HG03025 (cell line): ENCODE measurements around the gene ATXN7L3.

ENCODE experiments used
- ATAC-seq: cut with Tn5 transposase; IDR thresholded peaks from one replicate; pipeline ENCODE4 v1.9.1; 2021; ENCODE audit warnings: mild to moderate bottlenecking, moderate library complexity; ENCODE audit not compliant: unreplicated experiment, low FRiP score

The ATXN7L3 gene

DNA sequence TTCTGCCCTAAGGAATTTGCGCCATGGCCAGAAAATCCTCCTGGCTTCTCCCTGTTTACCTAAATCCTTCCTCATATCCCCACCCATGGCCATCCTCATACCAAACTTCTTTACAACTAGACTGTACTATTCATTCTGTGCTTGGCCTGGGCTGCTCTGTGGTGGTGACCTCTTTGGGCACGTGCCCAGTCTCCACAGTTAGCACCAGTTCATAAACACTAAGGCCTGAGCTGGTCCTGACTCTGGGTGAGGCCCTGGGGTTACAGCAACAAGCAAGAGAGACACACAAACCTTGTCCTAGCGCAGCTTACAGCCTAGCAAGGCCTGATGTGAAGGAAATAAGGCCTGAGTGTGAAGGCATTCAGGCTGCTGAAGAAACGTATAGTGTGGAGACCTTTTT is 3.1 kb upstream of the ATXN7L3 start:
- ATAC-seq = no peak

GRCh38 chr17:44200478-44201155 is 933 bp upstream of the ATXN7L3 start:
- ATAC-seq = peak; percentile 2

- peak; percentile 18 for ATAC-seq
Observed at GRCh38 chr17:44198721-44199552, 747 bp downstream of the ATXN7L3 start.

- ATAC-seq = no peak
Observed at GRCh38 chr17:44197980-44198720, 1.5 kb downstream of the ATXN7L3 start.

GRCh38 chr17:44197107-44197506 is 2.6 kb downstream of the ATXN7L3 start:
- ATAC-seq = no peak

DNA sequence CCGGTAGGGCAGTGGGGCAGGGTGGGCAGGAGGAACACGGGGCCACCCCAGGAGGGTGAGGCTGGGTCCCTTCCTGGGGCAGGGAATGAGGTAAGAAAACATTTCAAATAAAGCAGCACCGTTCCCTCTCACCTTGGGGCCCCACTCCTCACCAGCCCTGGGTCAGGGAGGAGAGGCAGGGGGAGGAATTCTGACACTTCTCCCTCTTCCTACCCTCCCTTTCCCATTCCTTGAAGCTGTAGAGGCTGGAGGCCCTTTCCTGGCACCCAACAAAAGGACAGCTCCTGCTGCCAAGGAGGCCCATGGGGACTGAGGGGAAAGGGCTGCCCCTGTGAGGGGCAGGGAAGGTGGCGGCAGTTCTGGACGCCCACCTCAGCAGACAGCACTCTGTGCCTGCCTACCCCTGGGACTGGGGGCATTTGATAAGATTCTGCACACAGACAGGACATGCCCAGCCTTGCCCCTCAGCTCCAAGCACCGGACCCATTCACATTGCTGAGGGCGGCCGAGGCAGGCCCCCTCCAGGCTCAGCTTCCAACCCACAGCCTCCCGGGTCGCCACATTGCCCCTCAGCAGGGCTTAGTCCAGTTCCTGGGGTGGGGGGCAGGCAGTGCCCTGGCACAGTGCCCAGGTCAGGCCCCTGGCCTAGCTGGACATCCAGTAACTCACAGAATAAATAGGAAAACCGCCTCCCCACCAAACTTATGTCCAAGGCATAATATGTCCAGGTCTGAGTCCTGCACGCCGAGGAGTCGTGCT is 6.2 kb downstream of the ATXN7L3 start:
- ATAC-seq = no peak

GRCh38 chr17:44192750-44193149 is 6.9 kb downstream of the ATXN7L3 start:
- ATAC-seq = no peak

GRCh38 chr17:44191941-44192496 is 7.7 kb downstream of the ATXN7L3 start:
- ATAC-seq = no peak

DNA sequence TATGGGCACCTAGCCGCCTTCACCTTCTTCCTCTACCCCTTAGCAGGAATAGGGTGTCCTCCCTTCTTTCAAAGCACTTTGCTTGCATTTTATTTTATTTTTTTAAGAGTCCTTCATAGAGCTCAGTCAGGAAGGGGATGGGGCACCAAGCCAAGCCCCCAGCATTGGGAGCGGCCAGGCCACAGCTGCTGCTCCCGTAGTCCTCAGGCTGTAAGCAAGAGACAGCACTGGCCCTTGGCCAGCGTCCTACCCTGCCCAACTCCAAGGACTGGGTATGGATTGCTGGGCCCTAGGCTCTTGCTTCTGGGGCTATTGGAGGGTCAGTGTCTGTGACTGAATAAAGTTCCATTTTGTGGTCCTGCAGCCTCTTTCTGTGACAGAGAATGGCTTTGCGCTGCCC is 8.3 kb downstream of the ATXN7L3 start:
- no peak for ATAC-seq

DNA sequence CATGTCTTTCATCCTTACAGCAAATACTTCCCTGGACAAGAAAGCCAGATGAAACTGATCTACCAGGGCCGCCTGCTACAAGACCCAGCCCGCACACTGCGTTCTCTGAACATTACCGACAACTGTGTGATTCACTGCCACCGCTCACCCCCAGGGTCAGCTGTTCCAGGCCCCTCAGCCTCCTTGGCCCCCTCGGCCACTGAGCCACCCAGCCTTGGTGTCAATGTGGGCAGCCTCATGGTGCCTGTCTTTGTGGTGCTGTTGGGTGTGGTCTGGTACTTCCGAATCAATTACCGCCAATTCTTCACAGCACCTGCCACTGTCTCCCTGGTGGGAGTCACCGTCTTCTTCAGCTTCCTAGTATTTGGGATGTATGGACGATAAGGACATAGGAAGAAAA is 9.2 kb downstream of the ATXN7L3 start:
- no peak for ATAC-seq

GRCh38 chr17:44188576-44189403 is 10.9 kb downstream of the ATXN7L3 start:
- ATAC-seq = no peak

DNA sequence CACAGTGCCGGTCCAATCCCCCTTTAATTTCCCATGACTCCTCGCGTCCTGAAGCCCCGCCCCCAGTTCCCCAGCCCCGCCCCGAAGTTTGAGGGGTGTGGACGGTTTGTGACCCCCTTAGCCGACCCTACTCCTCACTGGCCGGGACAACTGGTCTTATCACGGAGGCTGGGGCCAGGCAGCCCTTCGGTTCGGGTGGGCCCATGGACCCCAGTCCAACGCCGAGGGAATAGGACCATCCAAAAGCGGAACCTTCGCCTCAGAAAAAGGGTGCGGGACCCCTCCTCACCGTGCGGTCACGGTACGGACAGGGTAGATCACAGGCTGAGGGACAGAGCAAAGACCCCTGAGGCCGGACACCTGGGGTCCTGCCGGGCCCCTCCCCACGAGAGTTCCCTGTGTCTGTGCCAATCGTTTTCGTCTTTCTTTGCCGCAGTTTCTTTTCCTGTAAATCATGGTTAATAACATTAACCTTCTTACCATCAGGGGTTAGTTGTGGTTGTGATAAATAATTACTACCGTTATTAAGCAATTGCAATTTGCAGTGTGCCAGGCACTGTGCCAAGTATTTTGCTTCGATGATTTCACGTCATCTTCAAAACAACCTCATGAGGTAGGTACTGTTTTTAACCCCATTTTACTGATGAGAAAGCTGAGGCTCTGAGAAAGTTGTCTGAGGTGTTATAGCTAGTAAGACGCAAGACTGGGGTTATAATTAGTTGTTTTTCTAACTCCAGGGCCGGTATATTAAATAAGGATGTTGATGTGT is 12.4 kb downstream of the ATXN7L3 start:
- ATAC-seq = peak; percentile 45

DNA sequence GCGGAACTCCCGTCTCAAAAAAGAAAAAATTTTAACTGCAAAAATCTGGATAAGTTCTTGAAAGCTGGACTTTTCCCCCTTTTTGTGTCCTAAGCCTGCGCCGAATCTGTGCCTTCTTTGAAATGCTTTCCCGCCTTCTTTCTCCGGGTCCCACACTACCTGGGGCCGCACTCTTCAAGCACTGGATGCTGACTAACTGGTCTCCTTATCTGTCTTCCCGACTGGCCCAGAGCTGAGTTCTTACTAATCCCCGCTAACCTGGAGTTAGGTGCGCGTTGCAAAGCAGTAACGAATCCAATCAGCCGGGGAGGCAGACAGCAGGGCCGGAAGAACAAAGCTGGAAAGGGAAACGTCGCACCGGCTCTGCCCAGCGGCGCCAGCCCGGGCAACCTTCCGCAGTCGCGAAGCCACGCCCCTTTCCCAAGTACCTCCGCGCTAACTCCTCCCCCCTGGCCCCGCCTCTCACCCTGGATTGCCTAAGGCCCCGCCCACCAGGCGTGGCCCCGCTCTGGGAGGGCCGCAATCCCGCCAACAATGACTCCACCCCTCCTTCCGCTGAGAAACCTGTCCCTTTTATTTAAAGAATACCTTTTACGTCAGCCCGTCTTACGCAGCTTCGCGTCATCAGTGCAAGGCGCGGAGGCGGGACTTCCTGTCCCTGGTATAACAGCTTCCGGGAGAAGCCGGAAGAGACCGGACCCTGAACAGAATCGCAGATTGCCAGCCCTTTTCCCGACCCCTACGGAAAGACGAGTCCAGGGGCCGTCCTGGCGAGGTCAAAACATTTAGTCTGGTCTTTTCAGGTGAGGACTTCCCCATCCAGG is 13.2 kb downstream of the ATXN7L3 start, which contains the start of gene TMUB2:
TSS of gene TMUB2 (plus strand) at position 666 of the 824 bp plus-strand sequence. CDS start 737 bp downstream, outside the sequence.
- ATAC-seq = peak; percentile 89

- ATAC-seq = no peak
Observed at GRCh38 chr17:44184212-44184810, 15.4 kb downstream of the ATXN7L3 start.

DNA sequence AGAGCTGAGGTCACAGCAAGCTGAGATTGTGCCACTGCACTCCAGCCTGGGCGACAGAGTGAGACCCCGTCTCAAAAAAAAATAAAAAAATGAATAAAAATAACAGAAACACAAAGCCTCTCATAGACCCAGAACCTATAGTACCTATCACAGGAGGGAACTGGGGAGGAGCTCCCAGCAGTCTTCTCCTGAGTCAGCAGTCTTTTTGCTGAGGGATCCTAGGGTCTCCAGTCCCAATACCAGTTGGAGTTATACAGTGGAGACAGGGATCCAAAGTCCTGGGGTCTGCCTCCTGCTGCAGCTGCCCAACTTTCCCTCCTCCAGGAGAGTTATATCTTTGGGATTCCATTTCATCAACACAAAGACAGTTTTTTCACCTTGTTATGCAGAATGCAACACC is 16.7 kb downstream of the ATXN7L3 start:
- no peak for ATAC-seq

DNA sequence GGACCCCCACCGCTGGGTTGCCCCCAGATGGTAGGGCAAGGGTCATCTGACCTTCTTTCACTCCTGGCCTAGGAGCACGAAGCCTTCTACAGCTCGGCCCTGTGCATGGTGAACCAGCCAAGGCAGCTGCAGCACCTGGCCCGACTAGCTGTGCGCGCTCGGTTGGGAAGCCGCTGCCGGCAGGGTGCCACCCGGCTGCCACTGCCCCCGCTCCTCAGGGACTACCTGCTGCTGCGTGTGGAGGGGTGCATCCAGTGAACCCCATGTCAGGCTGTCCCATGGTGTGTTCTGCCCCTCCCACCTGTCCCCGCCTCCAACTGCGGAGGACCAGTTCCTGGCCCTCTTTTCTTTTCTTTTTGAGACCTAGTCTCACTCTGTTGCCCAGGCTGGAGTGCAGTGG is 21.6 kb downstream of the ATXN7L3 start:
- ATAC-seq = no peak

DNA sequence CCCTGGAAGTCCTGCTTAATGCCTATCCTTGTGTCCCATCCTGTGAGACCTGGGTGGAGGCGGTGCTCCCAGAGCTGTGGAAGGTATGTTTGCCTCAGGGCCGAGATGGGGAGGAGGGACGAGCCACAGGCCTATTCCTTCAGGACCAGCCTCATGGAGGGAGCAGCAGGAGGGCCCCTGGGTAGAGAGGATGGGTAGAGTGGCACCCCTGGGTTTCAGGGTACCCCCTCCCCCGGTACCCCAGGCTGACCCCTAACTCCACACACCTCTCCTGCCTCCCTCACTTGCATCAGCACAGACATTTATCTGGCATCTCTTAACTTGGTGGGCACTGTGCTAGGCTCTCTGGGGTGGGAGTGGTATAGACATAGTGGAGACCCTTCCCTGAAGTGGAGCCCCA is 22.0 kb downstream of the ATXN7L3 start:
- no peak for ATAC-seq
